Adrenal gland (tissue), 5 donors: Measurements from ENCODE around the gene BRF1.

Source experiments
- CTCF ChIP-seq, 6 experiments: fragments of 450-650 bp in 4 of 6; fragments of 200-600 bp in 2 of 6; sonication (generic) in 1 of 6; IDR thresholded peaks; 1 replicate in 5 of 6; 2 replicates in 1 of 6; pipeline versions ENCODE4 v1.5.1 to v1.8.0; 2016 to 2021; ENCODE audit warnings: antibody characterized with exemption in 6 of 6, mild to moderate bottlenecking in 2 of 6, moderate library complexity in 1 of 6
- POLR2A ChIP-seq, 2 donors: fragments of 450-650 bp; IDR thresholded peaks; one replicate each; pipeline ENCODE4 v1.6.1; 2017; ENCODE audit warnings: antibody characterized with exemption in 2 of 2, mild to moderate bottlenecking in 2 of 2, moderate library complexity in 1 of 2
- donor health status: DM: no; HTN: no; CAD: no.

- no peak for TF ChIP-seq CTCF (IDR thresholded peaks at IDR 0.05)
- no peak for TF ChIP-seq POLR2A (IDR thresholded peaks at IDR 0.05)
Observed at GRCh38 chr14:105159344-105159743, 141.5 kb downstream of the BRF1 start.
